GM12801 (cell line): Measurements from ENCODE around the gene PDK3.

ENCODE experiments used
- CTCF ChIP-seq: IDR thresholded peaks from one replicate; pipeline ENCODE4 v1.5.1; 2011; ENCODE audit warnings: control low read depth; ENCODE audit not compliant: insufficient read length; ENCODE audit errors: extremely low read depth

Gene PDK3

GRCh38 chrX:24494647-24495075 is 29.6 kb downstream of the PDK3 start:
- TF ChIP-seq CTCF: no peak

- no peak for TF ChIP-seq CTCF
These were observed 30.6 kb downstream of the PDK3 start for GRCh38 chrX:24495700-24496099.

- no peak for TF ChIP-seq CTCF
These were observed 33.1 kb downstream of the PDK3 start for GRCh38 chrX:24498181-24498580.

DNA sequence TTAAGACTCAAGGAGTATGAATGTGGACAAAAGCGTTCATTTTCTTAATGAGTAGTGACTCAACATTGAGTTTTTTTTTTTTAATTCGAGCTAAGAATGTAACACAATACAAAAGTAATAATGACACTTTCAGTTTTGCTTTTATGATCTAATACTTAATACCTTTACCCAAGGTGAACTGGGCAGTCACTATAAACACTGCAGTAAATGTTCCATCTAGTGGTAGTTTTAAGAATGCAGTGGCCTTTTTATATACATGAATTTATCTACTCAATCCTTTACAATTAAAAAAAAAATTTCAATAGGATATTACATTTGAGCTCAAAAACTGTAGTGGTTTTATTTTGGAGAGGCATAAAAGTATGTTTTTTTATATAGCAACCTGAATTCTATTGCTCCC is 33.9 kb downstream of the PDK3 start:
- no peak for TF ChIP-seq CTCF

DNA sequence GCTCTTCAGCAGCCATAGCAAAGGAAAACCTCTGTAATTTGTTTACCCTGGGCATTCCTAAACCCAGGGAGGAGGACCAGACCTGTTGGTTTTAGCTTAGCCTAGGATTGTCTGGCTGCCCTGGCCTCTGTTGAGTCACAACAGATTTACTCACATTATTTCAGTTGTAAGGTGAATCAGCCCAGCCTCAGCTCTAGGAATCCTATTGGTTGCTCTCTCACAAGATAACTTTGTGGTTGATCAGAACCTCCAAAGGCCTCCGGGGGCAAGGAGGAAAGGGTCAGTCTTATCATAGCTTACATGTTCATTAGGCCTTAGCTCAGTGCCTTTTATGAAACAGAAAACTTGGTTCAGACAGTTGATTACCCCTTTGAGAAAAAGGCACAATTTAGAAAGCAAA is 41.0 kb downstream of the PDK3 start:
- no peak for TF ChIP-seq CTCF

DNA sequence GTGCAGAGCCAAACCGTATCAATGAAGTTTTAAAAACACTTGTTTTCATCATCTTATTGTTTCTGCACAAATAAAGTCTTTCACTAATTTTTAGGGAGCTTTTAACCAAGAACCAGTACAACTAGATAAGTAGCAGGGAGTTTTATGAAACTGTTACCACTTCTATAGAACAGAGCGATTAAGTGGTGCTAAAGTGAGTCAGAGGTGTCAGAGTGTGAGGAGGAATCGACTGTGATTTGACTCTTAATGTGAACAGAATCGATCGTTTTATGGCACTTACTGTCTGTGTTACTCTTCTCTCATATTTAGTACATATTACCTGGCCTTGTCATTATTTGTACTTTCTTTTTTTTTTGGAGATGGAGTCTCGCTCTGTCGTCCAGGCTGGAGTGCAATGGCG is 43.3 kb downstream of the PDK3 start:
- no peak for TF ChIP-seq CTCF

- TF ChIP-seq CTCF: no peak
These were observed 48.3 kb downstream of the PDK3 start for GRCh38 chrX:24513416-24513815.

DNA sequence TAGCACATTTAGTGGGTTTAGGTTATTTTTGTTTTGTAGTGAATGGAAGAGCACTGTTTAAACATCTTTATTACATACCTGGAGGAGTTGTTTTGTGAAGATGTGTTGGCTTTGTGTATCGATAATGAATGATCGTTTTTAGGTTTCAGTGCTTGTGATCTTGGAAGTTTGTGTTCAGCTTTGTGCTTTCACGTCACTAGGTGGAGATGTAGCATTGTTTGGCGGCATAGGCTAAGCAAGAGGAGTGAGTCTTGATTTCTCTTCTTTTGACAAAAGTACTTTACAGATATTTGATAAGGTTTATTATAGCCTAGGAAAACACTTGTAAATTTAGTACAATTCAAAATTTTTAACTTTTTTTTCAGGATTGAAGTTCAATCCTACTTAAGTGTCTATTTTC is 50.4 kb downstream of the PDK3 start:
- no peak for TF ChIP-seq CTCF
